Glutamatergic neuron (in vitro differentiated cells): ENCODE data around the gene ATL3. TPM values are rescaled to one million over a fixed set of nuclear protein-coding genes. Genes with fewer than 3 reads are reported as not detected.
A peak's percentile ranks its signal among the peaks of the same experiment; 100 is the strongest.

Experiments used
- DNase-seq: peaks from one replicate; pipeline ENCODE4 v3.0.0; 2022
- H3K27ac Mint-ChIP-seq: one replicate; pipeline ENCODE4 v1.8.0; 2020; ENCODE audit warnings: mild to moderate bottlenecking, mixed read lengths, inconsistent platforms; ENCODE audit not compliant: unreplicated experiment
- H3K27me3 Mint-ChIP-seq: one replicate; pipeline ENCODE4 v1.8.0; 2020; ENCODE audit warnings: mild to moderate bottlenecking, moderate library complexity, mixed read lengths, inconsistent platforms; ENCODE audit not compliant: unreplicated experiment
- H3K36me3 Mint-ChIP-seq: one replicate; pipeline ENCODE4 v1.8.0; 2020; ENCODE audit warnings: mild to moderate bottlenecking, mixed read lengths, inconsistent platforms; ENCODE audit not compliant: unreplicated experiment
- H3K4me1 Mint-ChIP-seq: one replicate; pipeline ENCODE4 v1.8.0; 2020; ENCODE audit warnings: mild to moderate bottlenecking, low read depth, mixed read lengths, inconsistent platforms; ENCODE audit not compliant: unreplicated experiment
- H3K4me3 Mint-ChIP-seq: one replicate; pipeline ENCODE4 v1.8.0; 2020; ENCODE audit warnings: mild to moderate bottlenecking, mixed read lengths, inconsistent platforms; ENCODE audit not compliant: unreplicated experiment
- H3K9me3 Mint-ChIP-seq: one replicate; pipeline ENCODE4 v1.8.0; 2020; ENCODE audit warnings: mild to moderate bottlenecking, moderate library complexity, mixed read lengths, inconsistent platforms; ENCODE audit not compliant: unreplicated experiment
- CTCF ChIP-seq: fragments of 200-600 bp; sonication (generic); IDR thresholded peaks from one replicate; pipeline ENCODE4 v1.5.0; 2021; ENCODE audit not compliant: partially characterized antibody, unreplicated experiment
- total RNA-seq: library from RNA; stranded (reverse); fragmentation: NEBNext Ultra II Directional; extraction: Animal tissue kit (Norgen Biotek cat#: 25700); gene quantifications from one replicate; pipeline ENCODE4 v1.2.1, GENCODE V29; 2021; ENCODE audit not compliant: unreplicated experiment

ATL3 gene
- total RNA-seq, 1 donor from 2014 or later: 9.4 TPM

DNA sequence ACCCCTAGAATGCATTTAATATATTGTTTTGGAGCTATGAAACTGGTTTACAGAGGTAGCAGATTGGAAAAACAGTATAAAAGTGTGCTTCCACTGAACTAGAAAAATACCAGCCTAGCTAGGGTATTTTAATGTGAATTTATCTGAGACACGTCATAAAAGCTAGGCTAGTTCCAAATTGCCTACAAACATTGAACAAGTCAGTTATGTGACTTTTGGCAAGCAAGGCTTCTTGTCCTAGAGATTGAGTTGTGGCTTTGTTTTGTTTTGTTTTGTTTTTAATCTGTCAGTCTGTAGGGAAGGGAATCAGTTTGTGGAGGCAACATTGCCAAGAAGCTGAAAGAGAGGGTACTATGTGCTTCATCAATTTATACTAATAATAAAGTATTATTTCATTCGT is 34.4 kb upstream of the ATL3 start:
- H3K4me1 Mint-ChIP-seq: peaks cover 5% of the 10 kb centered on the region
- H3K27ac Mint-ChIP-seq: no peak overlapping the region
- H3K36me3 Mint-ChIP-seq: no peaks in the 10 kb centered on the region
- no peak overlapping the region for H3K4me3 Mint-ChIP-seq
- no peak for DNase-seq
- H3K27me3 Mint-ChIP-seq: no peaks in the 10 kb centered on the region
- TF ChIP-seq CTCF: no peak
- H3K9me3 Mint-ChIP-seq: peaks cover 2% of the 10 kb centered on the region

GRCh38 chr11:63699896-63700295 is 28.7 kb upstream of the ATL3 start:
- H3K27ac Mint-ChIP-seq: no peak overlapping the region
- TF ChIP-seq CTCF: no peak
- no peak for DNase-seq
- H3K36me3 Mint-ChIP-seq: no peaks in the 10 kb centered on the region
- peaks cover 2% of the 10 kb centered on the region for H3K9me3 Mint-ChIP-seq
- no peaks in the 10 kb centered on the region for H3K27me3 Mint-ChIP-seq
- no peak overlapping the region for H3K4me3 Mint-ChIP-seq
- peaks cover 8% of the 10 kb centered on the region for H3K4me1 Mint-ChIP-seq

DNA sequence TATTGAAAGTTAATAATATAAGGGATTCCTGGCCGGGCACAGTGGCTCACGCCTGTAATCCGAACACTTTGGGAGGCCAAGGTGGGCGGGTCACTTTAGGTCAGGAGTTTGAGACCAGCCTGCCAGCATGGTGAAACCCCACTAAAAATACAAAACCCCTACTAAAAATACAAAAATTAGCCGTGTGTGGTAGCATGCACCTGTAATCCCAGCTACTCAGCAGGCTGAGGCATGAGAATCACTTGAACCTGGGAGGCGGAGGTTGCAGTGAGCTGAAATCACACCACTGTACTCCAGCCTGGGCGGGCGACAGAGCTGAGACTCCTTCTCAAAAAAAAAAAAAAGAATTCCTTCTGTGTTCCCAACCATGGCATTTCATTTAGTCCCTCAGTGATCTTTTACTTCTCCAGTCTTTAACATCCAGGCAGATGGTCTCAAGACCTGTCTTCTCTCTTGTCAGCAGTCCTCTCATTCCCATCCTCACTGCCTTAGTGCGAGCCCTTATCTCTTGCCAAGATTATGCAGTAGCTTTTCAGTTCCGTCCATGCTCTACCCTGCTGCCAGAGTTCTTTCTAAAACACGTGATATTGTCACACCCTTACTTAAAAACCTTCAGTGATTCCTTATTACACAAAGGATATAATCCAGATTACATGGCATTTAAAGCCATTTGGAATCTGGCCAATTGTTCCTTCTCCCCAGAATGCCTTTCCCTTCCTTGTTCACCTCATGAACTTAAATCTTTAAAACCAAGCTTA is 28.0 kb upstream of the ATL3 start:
- H3K9me3 Mint-ChIP-seq: peaks cover 2% of the 10 kb centered on the region
- no peak for TF ChIP-seq CTCF
- peak overlapping the region; percentile 20 for H3K27ac Mint-ChIP-seq
- no peaks in the 10 kb centered on the region for H3K27me3 Mint-ChIP-seq
- H3K4me3 Mint-ChIP-seq: no peak overlapping the region
- DNase-seq: no peak
- H3K36me3 Mint-ChIP-seq: no peaks in the 10 kb centered on the region
- H3K4me1 Mint-ChIP-seq: peaks cover 8% of the 10 kb centered on the region

DNA sequence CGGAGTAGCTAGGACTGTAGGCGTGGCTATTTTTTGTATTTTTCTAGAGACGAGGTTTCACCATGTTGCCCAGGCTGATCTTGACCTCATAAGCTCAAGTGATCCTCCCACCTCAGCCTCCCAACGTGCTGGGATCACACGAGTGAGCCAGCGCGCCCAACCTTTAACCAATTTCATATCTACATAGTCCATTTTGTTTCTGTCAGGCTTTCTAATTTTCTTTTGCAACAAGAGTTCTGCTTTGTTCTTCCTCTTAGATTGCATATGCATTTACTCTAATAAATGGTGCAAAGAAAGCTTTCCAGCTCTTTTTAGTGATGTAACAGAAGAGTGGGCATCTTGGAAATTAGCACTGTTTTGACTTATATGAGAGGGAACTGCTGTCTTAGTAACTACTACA is 23.4 kb upstream of the ATL3 start:
- TF ChIP-seq CTCF: no peak
- Mint-ChIP-seq H3K4me1 (peaks cover 13% of the 10 kb centered on the region), H3K27ac (no peak overlapping the region), H3K9me3 (peaks cover 4% of the 10 kb centered on the region), H3K4me3 (no peak overlapping the region), H3K27me3 (peaks cover 2% of the 10 kb centered on the region), H3K36me3 (no peaks in the 10 kb centered on the region)
- no peak for DNase-seq

DNA sequence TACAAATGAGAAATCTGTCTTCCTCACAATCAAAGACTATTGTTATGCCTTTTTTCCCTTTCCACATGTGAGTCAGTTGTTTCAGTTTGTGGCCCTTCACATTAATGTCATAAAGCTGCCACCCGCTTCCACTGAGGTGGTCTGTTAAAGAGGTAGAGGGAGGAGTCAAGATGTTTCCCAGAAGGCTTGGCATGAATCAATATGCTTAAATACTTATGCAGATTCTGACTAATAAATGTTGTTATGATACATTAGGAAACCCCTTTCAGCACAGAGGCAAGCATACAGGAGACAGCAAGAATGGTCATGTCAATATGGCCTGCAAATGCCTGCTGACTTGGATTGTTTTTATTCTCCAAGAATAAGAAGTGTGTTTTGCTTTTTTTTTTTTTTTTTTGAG is 16.7 kb upstream of the ATL3 start:
- H3K36me3 Mint-ChIP-seq: no peaks in the 10 kb centered on the region
- H3K4me3 Mint-ChIP-seq: no peak overlapping the region
- peaks cover 6% of the 10 kb centered on the region for H3K27me3 Mint-ChIP-seq
- H3K4me1 Mint-ChIP-seq: peaks cover 22% of the 10 kb centered on the region
- no peak for DNase-seq
- no peak for TF ChIP-seq CTCF
- no peak overlapping the region for H3K27ac Mint-ChIP-seq
- H3K9me3 Mint-ChIP-seq: peaks cover 4% of the 10 kb centered on the region
